ENCODE results near the gene PCOLCE2. TPM values are rescaled to one million over a fixed set of nuclear protein-coding genes. Genes with fewer than 3 reads are reported as not detected.

Gene PCOLCE2
- total RNA-seq, 1 donor from 2014 or later, result 2.0 TPM

DNA sequence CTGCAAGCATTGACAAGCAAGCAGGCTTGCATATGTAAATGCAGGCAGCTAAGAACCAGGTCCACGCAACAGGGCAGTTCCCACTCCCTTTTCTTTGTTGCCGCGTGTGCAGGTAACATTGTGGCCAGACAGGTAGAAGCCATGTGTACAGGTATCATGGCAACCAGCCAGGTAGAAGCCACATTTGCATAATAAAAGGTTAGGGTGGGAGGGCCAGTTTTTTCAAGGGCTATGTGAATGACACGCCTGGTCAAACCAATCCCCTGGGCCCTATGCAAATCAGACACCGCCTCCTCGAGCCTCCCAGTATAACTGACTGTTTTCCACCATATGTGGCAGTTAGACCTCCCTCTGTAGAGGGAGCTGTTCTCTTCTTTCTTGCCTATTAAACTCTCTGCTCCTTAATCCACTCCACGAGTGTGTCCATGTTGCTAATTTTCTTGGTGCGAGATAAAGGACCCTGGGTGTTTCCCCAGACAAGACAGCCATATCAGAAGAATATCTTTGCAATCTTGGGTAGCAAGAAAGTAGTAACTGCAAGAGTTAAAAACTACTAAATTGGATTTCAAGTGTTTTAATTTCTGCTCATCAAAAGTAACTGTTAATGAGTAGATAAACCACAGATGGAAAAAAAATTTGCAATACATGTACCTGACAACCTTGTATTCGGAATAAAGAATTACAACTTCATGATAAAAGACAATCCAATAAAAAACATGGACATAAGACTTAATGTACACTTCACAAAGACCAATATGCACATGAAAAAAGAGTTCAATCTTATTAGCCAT is 21.8 kb downstream of the PCOLCE2 start:
- Mint-ChIP-seq H3K27ac (peak overlapping the region; percentile 54), H3K9me3 (ENCODE audit: low read depth) (no peaks in the 10 kb centered on the region), H3K36me3 (ENCODE audit: insufficient read depth) (no peaks in the 10 kb centered on the region), H3K4me1 (ENCODE audit: low read depth) (peaks cover 3% of the 10 kb centered on the region), H3K27me3 (peaks cover 4% of the 10 kb centered on the region), H3K4me3 (ENCODE audit: low read depth) (no peak overlapping the region)
- peak; percentile 32 for DNase-seq (ENCODE audit: low spot score, unreplicated experiment)
- TF ChIP-seq, protein P1, sequence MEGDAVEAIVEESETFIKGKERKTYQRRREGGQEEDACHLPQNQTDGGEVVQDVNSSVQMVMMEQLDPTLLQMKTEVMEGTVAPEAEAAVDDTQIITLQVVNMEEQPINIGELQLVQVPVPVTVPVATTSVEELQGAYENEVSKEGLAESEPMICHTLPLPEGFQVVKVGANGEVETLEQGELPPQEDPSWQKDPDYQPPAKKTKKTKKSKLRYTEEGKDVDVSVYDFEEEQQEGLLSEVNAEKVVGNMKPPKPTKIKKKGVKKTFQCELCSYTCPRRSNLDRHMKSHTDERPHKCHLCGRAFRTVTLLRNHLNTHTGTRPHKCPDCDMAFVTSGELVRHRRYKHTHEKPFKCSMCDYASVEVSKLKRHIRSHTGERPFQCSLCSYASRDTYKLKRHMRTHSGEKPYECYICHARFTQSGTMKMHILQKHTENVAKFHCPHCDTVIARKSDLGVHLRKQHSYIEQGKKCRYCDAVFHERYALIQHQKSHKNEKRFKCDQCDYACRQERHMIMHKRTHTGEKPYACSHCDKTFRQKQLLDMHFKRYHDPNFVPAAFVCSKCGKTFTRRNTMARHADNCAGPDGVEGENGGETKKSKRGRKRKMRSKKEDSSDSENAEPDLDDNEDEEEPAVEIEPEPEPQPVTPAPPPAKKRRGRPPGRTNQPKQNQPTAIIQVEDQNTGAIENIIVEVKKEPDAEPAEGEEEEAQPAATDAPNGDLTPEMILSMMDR (IDR thresholded peaks at IDR 0.05; ENCODE audit: unreplicated experiment), result peak; percentile 39

DNA sequence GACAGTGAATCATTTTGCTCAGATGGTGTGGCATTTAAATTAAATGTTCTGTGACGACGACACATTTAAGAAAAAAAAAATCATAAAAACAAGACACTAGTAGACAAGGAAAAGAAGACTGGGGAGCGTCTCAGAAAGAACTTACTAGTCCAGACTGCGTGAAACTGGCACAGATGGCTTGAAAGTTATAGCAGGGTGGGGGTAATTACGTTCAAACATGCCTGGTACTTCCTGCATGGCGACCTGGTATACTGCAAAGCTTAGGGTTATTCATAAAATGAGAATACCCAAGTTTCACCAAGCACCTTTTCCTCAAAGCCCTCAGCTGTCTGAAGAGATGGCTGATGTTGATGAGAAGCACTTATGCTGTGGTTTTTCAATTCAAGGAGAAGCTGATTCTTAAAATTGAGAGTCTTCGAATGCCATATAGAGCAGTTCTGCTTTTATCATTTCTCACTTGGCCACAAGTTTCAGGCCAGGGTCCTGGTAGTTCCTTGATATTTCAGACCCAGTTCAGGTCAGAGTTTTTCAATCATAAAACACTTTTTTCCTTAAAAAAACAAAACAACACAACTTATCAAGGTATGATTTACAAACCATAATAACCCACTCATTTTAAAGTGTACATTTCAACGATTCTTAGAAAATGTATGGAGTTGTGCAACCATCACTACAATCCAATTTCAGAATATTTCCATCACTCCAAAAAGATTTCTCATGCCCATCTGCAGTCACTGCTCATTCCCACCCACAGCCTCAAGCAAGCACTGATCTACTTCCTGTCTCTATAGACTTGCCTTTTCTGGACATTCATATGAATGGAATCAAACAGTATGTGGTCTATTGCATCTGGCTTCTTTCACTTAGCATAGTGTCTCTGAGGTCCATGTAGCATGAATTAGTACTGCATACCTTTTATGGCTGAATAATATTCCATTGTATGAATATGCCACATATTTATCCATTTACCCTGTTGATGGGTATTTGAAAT is 24.7 kb downstream of the PCOLCE2 start:
- H3K36me3 Mint-ChIP-seq (ENCODE audit: insufficient read depth), result no peaks in the 10 kb centered on the region
- no peaks in the 10 kb centered on the region for H3K9me3 Mint-ChIP-seq (ENCODE audit: low read depth)
- H3K27ac Mint-ChIP-seq, result no peak overlapping the region
- H3K4me3 Mint-ChIP-seq (ENCODE audit: low read depth), result no peak overlapping the region
- H3K27me3 Mint-ChIP-seq, result peaks cover 13% of the 10 kb centered on the region
- peaks cover 3% of the 10 kb centered on the region for H3K4me1 Mint-ChIP-seq (ENCODE audit: low read depth)
- TF ChIP-seq, protein P1 (IDR thresholded peaks at IDR 0.05; ENCODE audit: unreplicated experiment), result no peak
- no peak for DNase-seq (ENCODE audit: low spot score, unreplicated experiment)

DNA sequence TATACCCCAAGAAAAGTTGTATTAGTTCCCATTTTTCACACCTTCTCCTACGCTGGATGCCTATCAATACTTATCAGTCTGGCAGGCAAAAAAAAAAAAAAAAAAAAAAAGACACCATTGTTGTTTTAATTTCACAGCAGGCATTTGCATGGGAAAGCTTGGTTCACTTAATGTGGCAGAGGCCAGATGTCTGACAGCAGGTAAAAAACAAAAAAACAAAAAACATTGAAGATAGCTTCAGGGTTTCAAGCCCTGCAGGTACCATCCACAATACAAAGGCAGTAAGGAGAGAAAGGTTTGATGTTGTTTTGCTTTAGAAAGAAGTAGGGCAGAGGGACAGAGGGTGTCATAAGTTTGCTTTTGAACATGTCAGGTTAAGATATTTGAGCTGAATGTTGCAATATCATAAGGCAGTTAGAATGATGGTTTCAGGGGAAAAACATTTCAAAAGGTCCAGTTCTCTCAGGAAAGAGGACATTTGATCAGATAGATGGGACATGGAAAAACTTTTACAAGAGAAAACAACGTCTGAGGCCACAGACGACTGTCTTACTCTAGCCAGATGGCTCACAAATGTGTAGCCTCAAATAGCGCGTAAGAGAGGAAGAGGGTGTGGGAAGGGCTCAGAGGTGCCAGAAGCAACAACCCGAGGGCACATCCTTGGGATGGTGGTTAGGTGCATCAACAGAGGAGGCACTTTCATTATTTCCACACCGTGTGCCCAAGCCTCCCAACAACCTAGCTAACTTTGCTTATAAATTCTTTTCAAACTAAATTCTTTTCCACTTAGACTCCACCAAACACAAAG is 25.7 kb downstream of the PCOLCE2 start:
- Mint-ChIP-seq H3K4me3 (ENCODE audit: low read depth) (no peak overlapping the region), H3K27me3 (peaks cover 13% of the 10 kb centered on the region)
- no peak for DNase-seq (ENCODE audit: low spot score, unreplicated experiment)

DNA sequence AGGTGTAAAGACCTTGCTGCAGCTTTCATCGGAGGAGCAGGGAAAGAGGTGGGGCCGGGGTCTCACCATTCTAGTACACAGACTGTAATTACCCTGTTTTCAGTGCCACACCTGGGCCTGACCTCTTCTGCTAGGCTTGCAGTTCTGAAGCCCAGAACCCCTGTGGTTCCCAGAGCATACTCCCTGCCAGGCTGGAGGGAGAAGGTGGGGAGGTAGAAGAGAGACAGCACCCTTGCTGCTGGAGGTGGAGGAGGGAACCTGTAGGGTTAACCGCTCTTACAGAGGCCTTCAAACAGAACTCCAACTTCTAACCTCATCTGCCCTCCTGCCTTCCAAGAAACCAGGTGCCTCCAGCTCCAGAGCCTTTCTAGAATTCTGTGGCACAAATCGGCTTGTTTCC is 27.0 kb downstream of the PCOLCE2 start:
- H3K27ac Mint-ChIP-seq, result no peak overlapping the region
- peaks cover 13% of the 10 kb centered on the region for H3K27me3 Mint-ChIP-seq
- H3K36me3 Mint-ChIP-seq (ENCODE audit: insufficient read depth), result no peaks in the 10 kb centered on the region

More for the DNA sequence above, 25.7 kb downstream of the PCOLCE2 start:
- TF ChIP-seq, protein P1 (IDR thresholded peaks at IDR 0.05; ENCODE audit: unreplicated experiment), result no peak
- Mint-ChIP-seq H3K27ac (no peak overlapping the region), H3K4me1 (ENCODE audit: low read depth) (peaks cover 3% of the 10 kb centered on the region), H3K36me3 (ENCODE audit: insufficient read depth) (no peaks in the 10 kb centered on the region), H3K9me3 (ENCODE audit: low read depth) (no peaks in the 10 kb centered on the region)

More for the DNA sequence above, 27.0 kb downstream of the PCOLCE2 start:
- DNase-seq (ENCODE audit: low spot score, unreplicated experiment), result no peak
- Mint-ChIP-seq H3K9me3 (ENCODE audit: low read depth) (no peaks in the 10 kb centered on the region), H3K4me3 (ENCODE audit: low read depth) (no peak overlapping the region), H3K4me1 (ENCODE audit: low read depth) (peaks cover 3% of the 10 kb centered on the region)
- TF ChIP-seq, protein P1 (IDR thresholded peaks at IDR 0.05; ENCODE audit: unreplicated experiment), result no peak

Data from progenitor cell of endocrine pancreas (in vitro differentiated cells).